ENCODE results near the gene VTI1A. TPM values are rescaled to one million over a fixed set of nuclear protein-coding genes. Genes with fewer than 3 reads are reported as not detected.

VTI1A gene
- total RNA-seq, 6 experiments from 2014 or later = 11.2 to 26.2 (median 12.3) TPM

- ATAC-seq (no peak), DNase-seq (no peak)
- Histone ChIP-seq H3K9me3 (no peaks in the 10 kb centered on the region), H3K36me3 (no peaks in the 10 kb centered on the region), H3K27ac (no peak overlapping the region), H3K27me3 (no peaks in the 10 kb centered on the region), H3K4me3 (no peak overlapping the region), H3K4me1 (no peaks in the 10 kb centered on the region)
- TF ChIP-seq CTCF (IDR thresholded peaks at IDR 0.05) (no peak), POLR2A (IDR thresholded peaks at IDR 0.05) (no peak)
- intact Hi-C loops (cut with DNase I) = no loop called here
- WGBS (ENCODE audit: insufficient coverage, low coverage, low lambda C conversion rate, missing lambda C conversion rate) = 78% methylated on average over 3 of the region's 5 CpGs
Observed at GRCh38 chr10:112765717-112766235, 318.8 kb downstream of the VTI1A start.

DNA sequence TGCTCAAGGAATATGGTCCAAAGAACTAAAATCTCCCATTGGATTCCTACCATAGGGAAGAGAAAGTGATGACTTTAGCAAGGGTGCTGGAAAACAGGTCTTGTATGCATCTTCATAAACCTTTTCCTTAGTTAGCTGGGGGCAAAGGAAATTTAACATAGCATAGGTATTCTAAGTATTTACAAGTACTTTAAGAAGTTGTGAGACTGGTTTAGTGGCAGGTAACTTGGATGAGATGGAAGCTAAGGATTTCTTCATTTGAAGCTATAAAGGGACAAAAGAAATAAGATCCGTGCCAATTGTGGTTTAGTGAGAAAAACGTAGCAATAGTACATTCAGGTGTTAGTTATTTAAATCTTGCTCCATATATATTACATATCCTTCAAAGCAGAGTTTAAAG lies 319.6 kb downstream of the VTI1A start:
- H3K9me3 ChIP-seq = no peaks in the 10 kb centered on the region
- no peak for TF ChIP-seq CTCF (IDR thresholded peaks at IDR 0.05)
- TF ChIP-seq POLR2A (IDR thresholded peaks at IDR 0.05) = no peak
- 81% methylated on average over 2 of the region's 2 CpGs for WGBS (ENCODE audit: insufficient coverage, low coverage, low lambda C conversion rate, missing lambda C conversion rate)
- no peaks in the 10 kb centered on the region for H3K27me3 ChIP-seq
- intact Hi-C loops (cut with DNase I) = no loop called here
- H3K4me3 ChIP-seq = no peak overlapping the region
- no peak for ATAC-seq
- no peak for DNase-seq
- no peaks in the 10 kb centered on the region for H3K4me1 ChIP-seq
- no peaks in the 10 kb centered on the region for H3K36me3 ChIP-seq
- no peak overlapping the region for H3K27ac ChIP-seq

DNA sequence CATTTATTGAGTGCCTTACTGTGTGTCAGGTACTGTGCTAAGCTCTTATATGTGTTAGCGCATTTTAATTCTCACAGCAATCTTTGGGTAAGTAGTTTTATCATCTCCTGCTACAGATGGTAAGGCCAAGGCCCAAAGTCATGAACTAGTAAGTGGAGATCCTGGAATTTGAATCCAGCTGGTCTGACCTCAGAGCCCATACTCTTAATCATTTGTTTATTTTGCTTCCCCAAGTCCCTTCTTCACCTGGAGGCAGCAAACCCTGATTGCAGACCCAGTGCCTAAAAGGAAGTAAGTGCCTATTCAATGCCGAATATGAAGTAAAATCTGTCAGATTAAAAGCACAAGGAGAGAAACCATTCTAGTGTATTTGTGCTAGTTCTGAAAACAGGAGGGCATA lies 320.1 kb downstream of the VTI1A start:
- Histone ChIP-seq H3K4me1 (no peaks in the 10 kb centered on the region), H3K4me3 (no peak overlapping the region), H3K27ac (no peak overlapping the region), H3K9me3 (no peaks in the 10 kb centered on the region), H3K36me3 (no peaks in the 10 kb centered on the region), H3K27me3 (no peaks in the 10 kb centered on the region)
- TF ChIP-seq POLR2A (IDR thresholded peaks at IDR 0.05) (no peak), CTCF (IDR thresholded peaks at IDR 0.05) (no peak)
- intact Hi-C loops (cut with DNase I) = no loop called here
- DNase-seq = no peak
- ATAC-seq = no peak
- 62% methylated on average over 2 of the region's 2 CpGs for WGBS (ENCODE audit: insufficient coverage, low coverage, low lambda C conversion rate, missing lambda C conversion rate)

DNA sequence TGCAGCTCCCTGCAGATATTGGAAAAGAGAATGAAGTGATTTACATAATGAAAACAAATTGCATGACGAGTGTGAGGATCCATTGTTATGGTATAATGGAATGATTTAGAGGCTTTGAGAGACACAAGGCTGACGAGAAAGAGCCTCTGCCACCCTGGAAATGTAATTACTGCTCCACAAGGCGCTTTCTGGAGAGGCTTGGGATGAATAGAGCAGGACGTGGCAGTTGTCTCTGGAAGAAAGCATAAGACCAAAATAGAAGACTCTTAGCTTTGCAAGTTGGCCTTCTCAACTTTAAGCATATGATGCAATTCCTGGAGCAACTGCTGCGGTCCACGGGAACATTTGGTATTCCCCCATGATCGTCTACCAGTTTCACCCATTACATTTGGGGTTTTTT lies 321.1 kb downstream of the VTI1A start:
- TF ChIP-seq POLR2A (IDR thresholded peaks at IDR 0.05) (no peak), CTCF (IDR thresholded peaks at IDR 0.05) (no peak)
- Histone ChIP-seq H3K27ac (no peak overlapping the region), H3K36me3 (no peaks in the 10 kb centered on the region), H3K4me1 (no peaks in the 10 kb centered on the region), H3K27me3 (no peaks in the 10 kb centered on the region), H3K9me3 (no peaks in the 10 kb centered on the region), H3K4me3 (no peak overlapping the region)
- WGBS (ENCODE audit: insufficient coverage, low coverage, low lambda C conversion rate, missing lambda C conversion rate) = 88% methylated on average over 7 of the region's 7 CpGs
- DNase-seq (no peak), ATAC-seq (no peak)
- intact Hi-C loops (cut with DNase I) = no loop called here

DNA sequence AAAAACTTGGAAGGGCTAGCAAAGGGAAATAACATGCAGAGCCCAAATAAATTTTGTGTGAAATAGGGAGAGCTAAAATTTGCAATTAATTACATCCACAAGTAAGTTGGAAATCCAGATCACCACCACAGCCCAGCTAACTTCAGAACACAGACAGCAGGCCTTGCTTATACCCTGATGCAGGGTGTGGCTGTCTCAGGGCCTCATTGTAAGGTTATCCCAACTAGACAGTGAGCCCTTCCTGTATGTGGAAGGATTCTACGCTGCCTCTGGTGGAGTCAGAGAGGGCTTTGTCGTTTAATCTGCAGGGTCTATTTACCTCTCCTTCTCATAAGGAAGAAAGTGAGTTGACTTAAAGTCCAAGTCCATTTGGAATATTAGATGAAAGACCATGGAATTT lies 322.1 kb downstream of the VTI1A start:
- no peak for ATAC-seq
- DNase-seq = no peak
- Histone ChIP-seq H3K9me3 (no peaks in the 10 kb centered on the region), H3K4me3 (no peak overlapping the region), H3K36me3 (no peaks in the 10 kb centered on the region), H3K27ac (no peak overlapping the region), H3K27me3 (no peaks in the 10 kb centered on the region), H3K4me1 (no peaks in the 10 kb centered on the region)
- no peak for TF ChIP-seq CTCF (IDR thresholded peaks at IDR 0.05)
- TF ChIP-seq POLR2A (IDR thresholded peaks at IDR 0.05) = no peak
- WGBS (ENCODE audit: insufficient coverage, low coverage, low lambda C conversion rate, missing lambda C conversion rate) = 100% methylated on average over 2 of the region's 2 CpGs
- intact Hi-C loops (cut with DNase I) = no loop called here
